HG03108 (cell line): ENCODE data around the gene PLCXD1.

Source experiments
- ATAC-seq: cut with Tn5 transposase; IDR thresholded peaks from one replicate; pipeline ENCODE4 v1.9.1; 2021; ENCODE audit warnings: moderate library complexity; ENCODE audit not compliant: unreplicated experiment

The PLCXD1 gene

GRCh38 chrX:333611-334311, 52.6 kb downstream of the PLCXD1 start:
- no peak for ATAC-seq

DNA sequence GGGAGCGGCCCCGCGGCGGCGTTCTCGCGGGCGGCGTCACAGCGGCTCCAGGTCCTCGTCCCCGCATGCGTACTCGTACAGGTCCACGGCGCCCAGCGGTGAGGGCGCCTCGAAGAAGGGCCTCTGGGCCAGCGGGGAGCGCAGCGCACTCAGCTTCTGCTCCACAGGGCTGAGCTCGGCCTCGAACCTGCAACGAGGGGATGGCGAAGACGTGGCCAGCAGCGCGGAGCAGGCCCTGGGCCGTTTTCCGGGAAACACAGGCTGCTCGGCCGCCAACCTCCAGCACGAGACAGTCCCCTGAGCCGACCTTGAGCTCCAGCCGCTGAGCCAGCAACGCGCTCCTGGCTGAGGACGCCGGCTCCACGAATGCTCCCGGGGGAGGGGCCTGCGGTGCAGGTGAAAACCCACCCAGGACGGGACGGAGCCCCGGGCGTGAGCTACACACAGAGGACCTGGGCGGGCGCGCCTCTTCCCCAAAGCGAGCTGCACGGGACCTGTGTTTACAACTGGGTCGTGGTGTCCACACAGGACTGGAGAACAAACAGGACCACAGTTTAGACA, 53.2 kb downstream of the PLCXD1 start:
- ATAC-seq: no peak

DNA sequence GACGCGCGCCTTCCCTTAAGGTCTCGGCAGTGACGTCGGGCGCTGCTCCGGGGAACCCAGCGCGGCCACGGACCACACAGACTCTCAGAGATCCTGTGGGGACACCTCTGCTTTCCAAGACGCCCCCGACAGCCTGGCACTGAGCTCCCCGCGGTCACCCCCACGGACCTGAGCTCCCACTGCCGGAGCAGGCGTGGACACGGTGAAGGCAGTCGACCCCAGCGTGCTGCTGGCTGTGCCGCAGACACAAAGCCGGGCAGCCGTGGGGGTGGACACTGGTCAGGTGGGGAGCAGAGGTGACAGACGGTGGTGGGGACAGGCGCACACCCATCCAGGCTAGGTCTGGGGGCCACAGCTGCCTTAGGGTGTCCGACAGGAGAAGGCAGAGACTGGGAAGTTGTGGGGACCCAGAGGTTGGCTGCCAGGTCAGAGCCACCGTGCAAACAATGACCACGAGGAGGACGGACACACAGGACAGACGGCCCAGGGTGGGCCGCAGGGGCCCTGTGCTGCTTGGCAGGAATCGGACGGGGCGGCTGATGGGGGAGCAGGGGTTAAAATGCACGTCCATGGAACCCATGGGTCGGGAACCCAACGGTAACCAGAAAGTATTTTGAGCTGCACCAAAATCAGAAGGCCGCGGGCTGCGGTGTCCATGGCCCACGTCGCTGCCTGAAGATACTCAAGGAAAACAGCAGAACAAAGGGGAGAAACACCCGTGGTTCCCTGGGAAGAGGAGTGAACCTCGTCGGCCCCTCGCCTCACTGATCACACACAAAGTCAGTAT, 54.0 kb downstream of the PLCXD1 start:
- ATAC-seq: no peak

DNA sequence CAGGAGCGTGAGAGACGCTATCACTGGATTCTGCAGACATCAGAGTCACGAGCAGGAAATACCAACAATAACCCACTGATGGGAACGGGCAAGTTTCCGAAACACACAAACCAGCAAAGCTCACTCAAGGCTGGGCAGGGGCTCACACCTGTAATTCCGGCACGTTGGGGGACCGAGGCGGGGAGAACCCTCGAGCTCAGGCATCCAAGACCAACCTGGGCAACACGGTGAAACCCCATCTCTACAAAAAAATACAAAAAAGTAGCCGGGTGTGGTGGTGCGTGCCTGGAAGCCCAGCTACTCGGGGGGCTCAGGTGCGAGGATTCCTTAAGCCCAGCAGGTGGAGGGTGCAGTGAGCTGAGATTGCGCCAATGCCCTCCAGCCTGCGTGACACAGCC, 54.6 kb downstream of the PLCXD1 start:
- no peak for ATAC-seq

- ATAC-seq: no peak
These were observed 55.0 kb downstream of the PLCXD1 start for GRCh38 chrX:336227-336626.

- ATAC-seq: no peak
These were observed 56.2 kb downstream of the PLCXD1 start for GRCh38 chrX:337331-337831.

DNA sequence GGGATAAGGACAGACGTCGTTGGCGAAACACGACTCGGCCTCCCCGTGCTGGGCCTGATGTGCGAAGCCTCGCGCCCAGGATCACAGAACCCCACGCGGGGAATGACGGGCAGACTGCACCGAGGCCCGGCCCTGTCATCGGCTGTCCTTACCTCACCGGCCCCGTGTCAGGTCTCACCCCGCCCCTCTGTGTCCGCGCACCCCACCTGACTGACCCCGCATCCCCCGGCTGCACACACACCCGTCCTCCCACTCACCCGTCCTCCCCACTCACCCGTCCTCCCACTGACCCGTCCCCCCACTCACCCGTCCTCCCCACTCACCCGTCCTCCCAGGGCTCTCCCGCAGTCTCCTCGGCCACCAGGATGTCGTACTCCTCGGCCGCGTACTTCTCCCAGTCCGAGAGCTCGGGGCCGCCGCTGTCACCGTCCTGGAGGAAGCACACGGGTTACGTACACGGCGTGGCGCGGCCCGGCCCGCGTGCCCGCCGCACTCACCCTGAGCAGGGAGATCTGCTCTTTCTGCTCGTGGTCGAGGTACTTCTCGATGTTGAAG, 57.2 kb downstream of the PLCXD1 start:
- no peak for ATAC-seq

DNA sequence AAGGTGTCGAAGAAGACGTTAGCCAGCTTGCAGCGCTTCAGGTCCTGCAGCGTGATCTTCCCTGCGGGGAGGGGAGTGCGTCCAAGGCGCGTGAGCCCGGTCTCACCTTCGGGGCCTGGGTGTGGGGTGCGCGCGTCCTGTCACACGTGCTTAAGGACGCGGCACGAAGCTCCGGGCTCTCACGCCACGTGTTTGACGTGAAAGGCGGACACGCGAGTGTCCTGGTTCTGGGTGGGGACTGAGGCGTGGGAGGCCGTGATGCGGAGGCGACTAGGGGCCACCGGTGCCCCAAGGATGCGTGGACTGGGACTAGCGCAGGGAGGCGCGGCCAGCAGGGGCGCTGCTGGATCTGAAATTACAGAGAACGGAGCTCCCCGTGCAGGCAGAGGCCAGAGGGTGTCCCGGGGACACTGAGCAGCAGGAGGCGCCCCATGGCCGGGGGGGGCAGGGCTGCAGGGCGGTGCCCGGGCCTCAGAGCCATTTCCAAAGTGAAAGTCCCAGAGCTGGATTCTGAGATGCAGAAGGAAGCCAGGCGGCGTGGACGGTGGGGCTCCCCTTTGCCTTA, 57.7 kb downstream of the PLCXD1 start:
- no peak for ATAC-seq

GRCh38 chrX:340121-340520, 58.9 kb downstream of the PLCXD1 start:
- no peak for ATAC-seq

GRCh38 chrX:340641-341423, 59.7 kb downstream of the PLCXD1 start:
- no peak for ATAC-seq

DNA sequence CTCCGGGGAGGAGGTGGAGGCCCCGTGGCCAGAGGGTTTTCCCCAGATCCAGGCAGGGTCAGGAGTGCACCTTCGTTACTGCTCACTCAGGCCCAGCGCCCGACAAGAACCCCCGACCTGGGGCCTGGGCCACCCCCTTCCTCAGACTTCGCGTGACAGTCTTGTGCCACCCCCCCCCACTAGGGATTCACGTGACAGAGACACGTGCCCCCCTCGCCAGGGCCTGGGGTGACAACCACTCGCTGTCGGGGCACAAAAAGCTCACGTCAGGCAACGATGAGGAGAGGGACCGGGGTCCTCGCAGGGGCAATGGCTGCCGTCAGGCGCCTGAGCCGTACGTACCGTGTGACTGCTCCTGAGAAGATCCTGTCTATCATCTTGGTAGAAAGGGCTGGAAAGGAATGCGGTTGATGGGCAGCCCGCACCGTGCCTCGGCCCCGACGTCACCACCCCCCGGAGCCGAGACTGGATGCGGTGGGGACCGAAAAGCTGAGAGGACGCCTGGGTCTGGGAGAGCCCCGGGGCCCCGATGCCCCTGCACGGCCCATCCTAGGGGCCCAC, 60.4 kb downstream of the PLCXD1 start:
- ATAC-seq: no peak

GRCh38 chrX:344371-344901, 63.3 kb downstream of the PLCXD1 start:
- ATAC-seq: no peak

DNA sequence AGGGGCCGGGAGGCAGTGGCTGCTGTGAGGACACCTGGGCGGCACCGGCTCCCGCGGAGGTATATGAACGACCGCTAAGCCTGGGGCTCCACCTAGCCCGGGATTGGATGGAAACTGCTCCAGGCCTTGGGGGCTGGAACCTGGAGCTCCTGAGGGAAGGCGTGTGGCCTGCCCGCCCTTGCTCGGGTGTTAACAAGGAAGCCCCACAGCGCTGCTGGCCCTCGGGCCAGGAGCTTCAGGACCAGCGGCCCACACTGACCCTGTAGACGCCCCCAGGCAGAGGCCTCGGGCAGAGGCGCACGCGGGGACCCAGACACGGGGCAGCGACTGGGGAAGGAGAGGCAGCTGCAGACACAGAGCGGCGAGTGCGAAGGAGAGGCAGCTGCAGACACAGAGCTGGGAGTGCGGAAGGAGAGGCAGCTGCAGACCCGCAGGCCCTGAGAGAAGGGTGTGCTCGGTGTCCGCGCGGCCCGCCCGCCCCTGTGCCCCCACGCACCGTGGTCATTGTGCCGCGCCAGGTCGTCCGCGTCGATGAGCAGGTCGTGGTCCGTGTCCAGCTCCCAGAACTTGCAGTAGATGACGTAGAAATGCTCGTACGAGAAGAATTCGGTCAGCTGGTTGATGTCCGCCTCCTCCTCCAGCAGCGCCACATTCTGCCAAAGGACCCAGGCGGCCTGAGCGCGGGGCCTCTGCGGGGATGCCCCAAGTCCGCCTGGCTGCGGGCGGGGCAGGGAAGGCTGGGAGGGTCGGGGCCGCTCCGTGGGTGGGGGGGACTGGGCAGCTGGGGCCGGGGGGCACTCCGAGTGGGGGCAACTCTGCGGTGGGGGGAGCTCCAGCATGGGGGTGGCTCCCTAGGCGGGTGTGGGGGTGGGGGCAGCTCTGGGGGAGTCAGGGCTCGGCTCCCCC, 64.1 kb downstream of the PLCXD1 start:
- ATAC-seq: no peak

DNA sequence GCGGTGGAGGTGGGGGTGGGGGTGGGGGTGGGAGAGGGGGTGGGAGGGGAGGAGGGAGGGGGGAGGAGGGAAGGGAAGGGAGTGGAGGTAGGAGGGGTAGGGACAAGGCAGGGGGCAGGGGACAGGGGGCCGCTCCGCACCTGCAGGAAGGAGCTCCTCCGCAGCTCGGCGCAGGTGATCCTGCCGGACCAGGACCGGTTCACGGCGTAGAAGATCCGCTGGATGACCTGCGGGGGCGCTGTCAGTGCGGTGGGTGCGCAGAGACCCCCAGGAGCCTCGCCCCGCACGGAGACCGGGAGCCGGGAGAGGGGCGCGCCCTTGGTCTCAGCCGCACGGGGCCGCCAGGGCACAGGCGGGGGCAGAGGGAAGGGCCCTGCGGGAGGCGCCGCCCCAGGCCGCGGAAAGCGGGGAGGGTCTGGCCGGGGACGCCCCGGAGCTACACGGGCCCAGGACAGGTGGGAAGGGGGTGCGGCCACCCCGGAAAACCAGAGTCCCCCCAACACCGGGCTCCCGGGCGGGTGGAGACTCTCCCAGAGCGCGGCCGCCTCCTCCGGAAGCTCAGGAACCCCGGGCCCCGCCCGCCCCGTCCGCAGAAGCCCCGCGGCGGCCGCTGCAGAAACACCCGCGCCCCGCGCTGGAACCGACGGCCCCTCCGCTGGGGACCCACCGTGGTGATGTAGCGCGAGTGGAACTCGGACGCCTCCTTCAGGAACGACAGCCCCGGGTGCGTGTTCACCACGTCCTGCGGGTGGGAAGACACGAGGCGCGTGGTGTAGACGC, 65.0 kb downstream of the PLCXD1 start:
- ATAC-seq: no peak

DNA sequence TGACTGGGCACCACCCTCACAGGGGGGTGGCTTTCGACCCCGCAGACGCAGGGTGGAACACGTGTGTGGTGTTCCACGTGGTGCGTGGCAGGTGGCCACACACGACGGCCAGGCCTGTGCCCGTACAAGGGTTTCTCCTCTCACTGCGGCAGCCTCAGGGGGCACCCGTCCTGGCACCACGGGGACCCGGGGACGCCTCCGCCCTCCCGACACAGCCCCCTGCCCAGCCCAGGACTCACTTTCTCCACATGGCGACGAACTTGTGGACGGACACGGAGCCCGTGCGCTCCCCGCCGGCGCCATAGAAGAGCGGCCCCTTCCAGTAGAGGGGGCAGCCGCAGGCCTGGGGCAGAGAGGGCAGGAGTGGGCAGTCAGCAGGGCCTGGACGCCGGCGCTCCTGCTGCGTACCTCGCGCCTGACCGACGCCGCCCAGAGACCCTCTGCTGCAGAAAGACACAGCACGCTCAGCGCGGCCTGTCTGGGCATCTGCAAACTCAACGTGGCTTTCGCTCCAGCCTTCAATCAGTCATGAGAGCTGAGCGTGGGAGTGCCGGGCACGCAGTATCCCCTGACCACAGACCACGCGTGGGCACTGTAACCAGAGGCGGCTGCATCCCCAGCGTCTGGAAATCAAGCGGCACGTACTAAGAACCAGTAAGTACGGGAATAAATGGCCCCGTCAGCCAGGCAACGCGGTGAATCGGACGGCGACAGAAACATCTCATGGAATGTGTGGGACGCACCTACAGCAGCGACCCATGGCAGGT, 66.4 kb downstream of the PLCXD1 start:
- ATAC-seq: no peak

DNA sequence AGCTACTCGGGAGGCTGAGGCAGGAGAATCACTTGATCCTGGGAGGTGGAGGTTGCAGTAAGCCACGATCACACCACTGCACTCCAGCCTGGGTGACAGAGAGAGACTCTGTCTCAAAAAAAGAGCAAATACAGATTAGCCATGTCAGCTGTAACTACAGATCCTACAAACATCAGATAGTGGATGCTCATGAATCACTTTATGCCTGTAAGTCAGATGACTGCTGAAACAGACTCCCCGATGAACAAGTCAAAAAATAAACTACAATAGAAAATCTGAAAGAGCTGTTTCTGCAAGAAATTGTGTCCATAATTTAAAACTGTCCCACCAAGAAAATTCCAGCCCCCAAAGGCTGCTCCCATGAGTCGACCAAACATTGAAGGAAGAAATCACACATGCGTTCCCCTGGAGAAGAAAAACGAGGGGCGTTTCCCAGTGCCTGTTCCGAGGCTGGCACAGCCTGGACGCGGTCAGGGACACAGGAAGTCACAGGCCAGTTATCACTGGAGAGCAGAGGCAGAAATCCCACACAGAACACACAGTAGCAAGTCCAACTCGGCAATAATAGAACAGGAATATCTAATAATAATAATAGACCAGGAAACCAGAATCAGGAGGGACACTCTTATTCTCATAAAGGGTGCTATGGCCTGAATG, 67.4 kb downstream of the PLCXD1 start:
- no peak for ATAC-seq

DNA sequence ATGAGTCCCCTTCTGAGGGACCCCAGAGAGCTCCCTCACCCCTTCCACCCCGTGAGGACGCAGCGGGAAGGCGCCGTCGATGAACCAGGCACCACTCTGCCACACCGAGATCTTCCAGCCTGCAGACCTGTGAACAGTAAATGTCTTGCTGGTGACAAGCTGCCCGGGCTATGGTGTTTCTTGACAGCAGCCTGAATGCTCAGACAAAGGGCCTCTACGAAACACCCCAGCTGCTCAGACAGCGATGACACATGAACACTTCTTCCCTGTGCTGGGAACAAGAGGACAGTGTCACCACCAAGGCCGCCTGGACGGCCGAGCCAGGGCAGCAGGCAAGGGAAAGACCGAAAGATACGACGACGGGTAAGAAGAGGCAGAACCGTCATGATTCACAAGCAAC, 68.0 kb downstream of the PLCXD1 start:
- no peak for ATAC-seq
